Transverse colon (tissue), 4 donors: ENCODE results near the gene SERPINB2.

ENCODE experiments used
- CTCF ChIP-seq, 5 experiments: fragments of 200-600 bp in 3 of 5; fragments of 450-650 bp in 2 of 5; sonication (generic) in 3 of 5; IDR thresholded peaks; 1 replicate in 2 of 5; 2 replicates in 3 of 5; pipeline ENCODE4 v1.5.1; 2016 to 2017; ENCODE audit warnings: antibody characterized with exemption in 5 of 5, inconsistent platforms in 3 of 5, mild to moderate bottlenecking in 2 of 5, moderate library complexity in 1 of 5
- EP300 ChIP-seq: sonication (generic); formaldehyde crosslinking; IDR thresholded peaks from one replicate; pipeline ENCODE4 v1.6.1; 2017; ENCODE audit warnings: antibody characterized with exemption, low read depth
- POLR2A ChIP-seq: fragments of 450-650 bp; IDR thresholded peaks from one replicate; pipeline ENCODE4 v1.6.1; 2016; ENCODE audit warnings: antibody characterized with exemption, mild to moderate bottlenecking, moderate library complexity
- POLR2AphosphoS5 ChIP-seq, 3 donors: sonication (generic); formaldehyde crosslinking; IDR thresholded peaks; one replicate each; pipeline ENCODE4 v1.6.1; 2016; ENCODE audit warnings: antibody characterized with exemption in 3 of 3

DNA sequence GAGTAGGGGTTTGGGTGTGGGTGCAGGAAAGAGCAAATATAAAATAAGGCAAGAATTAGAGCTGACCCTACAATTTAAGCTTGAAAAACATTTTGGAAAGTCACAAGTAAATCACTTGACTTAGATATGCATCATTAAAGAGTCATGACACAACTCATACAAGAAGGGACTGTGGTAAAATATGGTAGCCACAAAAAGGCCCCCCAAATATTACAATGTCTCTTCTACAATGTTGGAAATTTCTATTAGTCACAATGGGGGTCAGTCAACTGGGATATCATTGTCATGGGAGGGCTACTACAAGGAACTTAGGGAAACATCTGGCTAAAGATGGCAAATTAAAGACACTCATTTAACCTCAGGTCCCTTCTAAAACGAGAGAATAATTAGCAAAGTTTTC lies 15.7 kb upstream of the SERPINB2 start:
- TF ChIP-seq CTCF (IDR thresholded peaks at IDR 0.05), result no peak
- no peak for TF ChIP-seq POLR2A
- no peak for TF ChIP-seq EP300
- no peak for TF ChIP-seq POLR2AphosphoS5 (IDR thresholded peaks at IDR 0.05)
